Breast epithelium (tissue), 3 donors: Measurements from ENCODE around the gene RTN4RL1.

Experiments used
- POLR2A ChIP-seq: fragments of 450-650 bp; IDR thresholded peaks from one replicate; pipeline ENCODE4 v1.6.1; 2016; ENCODE audit warnings: antibody characterized with exemption, mild to moderate bottlenecking, moderate library complexity
- POLR2AphosphoS5 ChIP-seq, 3 donors: sonication (generic); formaldehyde crosslinking; IDR thresholded peaks; one replicate each; pipeline ENCODE4 v1.6.1; 2017; ENCODE audit warnings: antibody characterized with exemption in 3 of 3
- TF ChIP-seq, protein P1 (sequence below), 3 donors: fragments of 450-650 bp; IDR thresholded peaks; one replicate each; pipeline ENCODE4 v1.5.1; 2016 to 2017; ENCODE audit warnings: antibody characterized with exemption in 3 of 3, mild to moderate bottlenecking in 3 of 3, moderate library complexity in 3 of 3

DNA sequence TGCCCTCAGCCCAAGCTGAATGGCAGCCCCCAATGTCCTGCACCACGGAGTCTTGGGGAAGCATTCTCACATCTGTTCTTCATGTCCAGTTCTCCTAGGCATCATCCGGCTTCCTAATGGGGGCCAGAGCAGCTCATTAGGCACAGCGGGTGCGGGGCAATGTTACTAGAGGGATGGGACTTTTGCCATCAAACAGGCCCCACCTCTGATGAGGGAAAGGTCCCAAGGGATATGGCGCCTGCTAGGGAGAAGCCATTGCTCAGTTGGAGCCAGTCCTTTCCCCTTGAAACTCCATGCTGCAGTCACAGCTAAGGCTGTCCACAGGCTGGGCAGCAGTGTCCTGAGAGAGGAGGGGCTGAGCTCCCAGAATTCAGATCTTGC, 3.1 kb upstream of the RTN4RL1 start:
- TF ChIP-seq, protein P1, sequence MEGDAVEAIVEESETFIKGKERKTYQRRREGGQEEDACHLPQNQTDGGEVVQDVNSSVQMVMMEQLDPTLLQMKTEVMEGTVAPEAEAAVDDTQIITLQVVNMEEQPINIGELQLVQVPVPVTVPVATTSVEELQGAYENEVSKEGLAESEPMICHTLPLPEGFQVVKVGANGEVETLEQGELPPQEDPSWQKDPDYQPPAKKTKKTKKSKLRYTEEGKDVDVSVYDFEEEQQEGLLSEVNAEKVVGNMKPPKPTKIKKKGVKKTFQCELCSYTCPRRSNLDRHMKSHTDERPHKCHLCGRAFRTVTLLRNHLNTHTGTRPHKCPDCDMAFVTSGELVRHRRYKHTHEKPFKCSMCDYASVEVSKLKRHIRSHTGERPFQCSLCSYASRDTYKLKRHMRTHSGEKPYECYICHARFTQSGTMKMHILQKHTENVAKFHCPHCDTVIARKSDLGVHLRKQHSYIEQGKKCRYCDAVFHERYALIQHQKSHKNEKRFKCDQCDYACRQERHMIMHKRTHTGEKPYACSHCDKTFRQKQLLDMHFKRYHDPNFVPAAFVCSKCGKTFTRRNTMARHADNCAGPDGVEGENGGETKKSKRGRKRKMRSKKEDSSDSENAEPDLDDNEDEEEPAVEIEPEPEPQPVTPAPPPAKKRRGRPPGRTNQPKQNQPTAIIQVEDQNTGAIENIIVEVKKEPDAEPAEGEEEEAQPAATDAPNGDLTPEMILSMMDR (IDR thresholded peaks at IDR 0.05): no peak
- TF ChIP-seq POLR2AphosphoS5 (IDR thresholded peaks at IDR 0.05) (no peak), POLR2A (no peak)
